HG03135 (cell line): ENCODE measurements around the gene HEXD.

Source experiments
- ATAC-seq: cut with Tn5 transposase; IDR thresholded peaks from one replicate; pipeline ENCODE4 v1.9.1; 2021; ENCODE audit warnings: mild to moderate bottlenecking, moderate library complexity; ENCODE audit not compliant: unreplicated experiment

Gene HEXD

DNA sequence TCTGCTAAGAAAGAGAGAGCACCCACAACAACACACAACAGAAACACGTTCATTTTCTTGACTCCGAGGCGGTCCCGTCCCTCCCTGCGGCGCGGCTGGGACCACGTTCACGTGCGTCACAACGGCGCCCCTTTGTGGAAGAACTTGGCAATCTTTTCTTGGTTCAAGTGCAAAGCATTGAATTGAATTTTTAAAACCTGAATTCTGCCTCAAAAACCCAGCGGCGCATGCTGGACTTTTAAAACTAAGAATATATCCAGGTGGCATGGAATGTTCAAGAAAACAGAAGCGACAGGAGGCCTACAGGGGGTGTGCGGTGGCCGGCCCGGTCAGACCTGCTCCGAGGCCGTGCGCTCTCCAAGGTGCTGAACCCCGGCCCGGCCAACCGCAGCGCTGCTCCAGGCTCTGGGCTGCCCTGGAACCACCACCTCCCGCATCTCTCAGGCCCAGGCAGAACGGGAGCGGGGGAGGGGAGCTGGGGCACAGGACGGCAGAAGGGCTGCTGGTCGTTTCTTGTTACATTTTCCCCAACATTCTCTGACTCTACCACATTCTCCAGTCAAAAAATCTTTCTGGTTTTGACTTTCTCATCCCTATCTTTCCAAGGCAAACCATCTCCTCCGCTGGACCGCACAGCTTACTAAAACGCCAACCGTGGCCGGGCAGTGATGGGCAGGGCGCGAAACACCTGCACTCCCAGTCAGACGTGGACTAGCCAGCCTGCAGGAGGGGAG is 3.4 kb upstream of the HEXD start:
- no peak for ATAC-seq

DNA sequence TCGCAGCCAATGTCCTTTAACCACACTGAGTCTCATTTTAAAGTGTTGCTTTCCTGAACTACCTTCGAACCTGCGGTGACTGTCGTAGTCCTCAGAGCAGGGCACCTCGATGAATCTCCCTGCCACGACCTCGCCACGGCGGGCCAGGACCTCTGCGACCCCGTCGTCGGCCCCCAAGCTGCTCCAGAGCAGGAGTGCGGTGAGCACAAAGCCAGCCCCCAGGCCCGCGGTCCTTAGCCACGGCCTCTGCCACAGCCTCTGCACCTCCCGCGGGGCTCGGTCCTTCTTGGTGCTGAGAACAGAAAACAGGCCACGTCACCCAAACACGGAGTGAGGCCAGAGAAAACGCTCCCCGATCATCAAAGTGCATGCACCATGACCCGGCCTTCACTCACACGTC is 2.8 kb upstream of the HEXD start:
- no peak for ATAC-seq

DNA sequence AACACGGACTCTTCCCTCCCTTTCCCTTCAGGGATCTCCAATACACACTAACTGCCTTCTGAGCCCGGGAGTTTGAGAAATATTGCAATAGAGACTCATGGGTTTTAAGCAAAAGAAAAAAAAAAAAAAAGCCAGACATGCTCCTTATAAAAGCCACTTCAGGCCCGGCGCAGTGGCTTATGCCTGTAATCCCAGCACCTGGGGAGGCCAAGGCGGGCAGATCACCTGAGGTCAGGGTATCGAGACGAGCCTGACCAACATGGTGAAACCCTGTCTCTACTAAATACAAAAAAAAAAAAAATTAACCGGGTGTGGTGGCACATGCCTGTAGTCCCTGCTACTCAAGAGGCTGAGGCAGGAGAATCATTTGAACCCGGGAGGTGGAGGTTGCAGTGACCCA is 2.4 kb upstream of the HEXD start:
- ATAC-seq, result no peak

DNA sequence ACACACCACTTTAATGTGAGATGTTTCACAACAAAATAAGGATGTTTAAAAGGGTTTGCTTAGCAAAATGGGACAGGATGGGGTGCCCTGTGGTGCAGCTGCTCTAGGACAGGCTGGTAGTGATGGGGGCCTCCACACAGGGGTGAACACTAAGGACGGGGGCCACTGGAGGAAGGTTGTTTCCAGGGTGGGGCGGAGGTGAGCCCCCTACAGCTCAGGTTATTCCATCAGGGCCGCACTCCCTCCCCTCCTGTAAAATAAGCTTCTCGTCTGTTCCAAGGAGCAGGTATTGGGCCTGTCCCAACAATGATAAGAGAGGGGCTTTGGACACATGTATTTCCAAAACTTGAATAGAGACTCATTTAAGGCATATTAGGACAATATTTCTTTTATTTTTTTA is 1.9 kb upstream of the HEXD start:
- no peak for ATAC-seq

DNA sequence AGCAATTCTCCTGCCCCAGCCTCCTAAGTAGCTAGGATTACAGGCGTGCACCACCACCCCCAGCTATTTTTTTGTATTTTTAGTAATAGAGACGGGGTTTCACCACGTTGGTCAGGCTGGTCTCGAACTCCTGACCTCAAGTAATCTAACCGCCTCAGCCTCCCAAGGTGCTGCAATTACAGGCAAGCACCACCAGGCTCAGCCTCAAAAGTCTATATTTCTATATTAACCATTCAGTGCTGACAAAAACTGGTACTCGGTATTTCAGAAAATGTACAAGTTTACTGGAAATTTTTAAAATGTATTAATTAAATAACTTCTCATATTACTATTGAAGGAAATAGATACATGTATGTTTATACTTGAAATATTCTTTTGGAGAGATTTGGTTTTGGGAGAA is 1.4 kb upstream of the HEXD start:
- ATAC-seq, result no peak

DNA sequence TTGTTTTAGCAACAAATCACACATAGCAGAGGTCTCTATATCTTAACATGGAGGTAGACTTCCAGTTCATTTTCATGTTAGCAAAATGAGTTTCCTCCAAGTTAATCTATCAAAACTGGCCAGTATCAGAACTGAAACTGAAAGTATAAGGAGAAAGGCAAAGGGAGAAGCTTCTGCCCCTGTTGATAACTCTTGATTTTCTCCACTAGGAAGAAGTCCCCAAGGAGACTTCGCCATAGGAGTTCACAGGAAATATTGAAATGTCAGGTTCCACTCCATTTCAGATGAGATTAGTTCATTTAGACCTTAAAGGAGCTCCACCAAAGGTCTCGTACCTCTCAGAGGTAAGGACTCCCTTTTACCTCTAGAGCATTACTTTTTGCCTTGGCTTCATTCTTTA is 1.4 kb downstream of the HEXD start:
- ATAC-seq, result no peak

DNA sequence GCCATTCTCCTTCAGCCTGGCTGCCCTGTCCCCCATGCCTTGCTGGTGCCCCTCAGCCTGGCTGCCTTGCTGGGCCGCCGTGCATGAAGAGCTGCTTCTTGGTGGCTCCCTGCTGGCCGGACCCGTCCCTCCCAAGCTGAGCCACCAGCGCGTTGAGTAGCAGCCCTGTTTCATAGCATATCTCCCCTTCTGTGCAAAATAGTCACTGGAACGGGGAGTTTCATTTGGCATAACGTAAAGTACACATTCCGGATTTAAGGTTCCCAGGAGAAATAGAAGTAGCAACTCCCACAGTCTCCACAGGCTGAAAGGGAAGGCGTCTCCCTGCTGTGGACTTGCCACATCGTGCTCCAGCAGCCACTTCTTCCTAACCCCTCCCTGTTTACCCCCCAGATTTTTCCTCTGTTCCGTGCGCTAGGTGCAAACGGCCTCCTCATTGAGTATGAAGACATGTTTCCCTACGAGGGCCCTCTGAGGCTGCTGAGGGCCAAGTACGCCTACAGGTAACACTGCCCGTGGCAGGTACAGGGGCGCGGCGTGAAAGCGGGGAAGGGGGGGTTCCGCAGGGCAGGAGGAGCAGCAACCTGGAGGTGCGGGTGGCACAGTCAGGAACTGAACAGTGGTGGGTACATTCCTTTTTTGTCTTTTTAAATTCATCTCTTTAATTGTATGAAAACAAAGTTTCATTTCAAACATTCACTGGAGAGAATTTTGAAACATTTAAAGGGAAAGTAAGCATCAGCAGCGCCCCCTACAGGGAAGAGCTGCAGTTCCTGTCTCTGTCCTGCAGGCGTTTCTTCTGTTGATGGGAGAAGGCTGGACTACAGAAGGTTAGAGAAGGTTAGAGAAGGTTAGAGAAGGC is 6.1 kb downstream of the HEXD start:
- no peak for ATAC-seq

DNA sequence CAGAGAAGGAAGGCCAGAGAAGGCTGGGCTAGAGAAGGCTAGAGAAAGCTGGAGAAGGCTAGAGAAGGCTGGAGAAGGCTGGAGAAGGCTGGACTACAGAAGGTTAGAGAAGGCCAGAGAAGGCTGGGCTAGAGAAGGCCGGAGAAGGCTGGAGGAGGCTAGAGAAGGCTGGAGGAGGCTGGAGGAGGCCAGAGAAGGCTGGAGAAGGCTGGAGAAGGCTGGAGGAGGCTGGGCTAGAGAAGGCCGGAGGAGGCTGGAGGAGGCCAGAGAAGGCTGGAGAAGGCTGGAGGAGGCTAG is 6.7 kb downstream of the HEXD start:
- no peak for ATAC-seq

DNA sequence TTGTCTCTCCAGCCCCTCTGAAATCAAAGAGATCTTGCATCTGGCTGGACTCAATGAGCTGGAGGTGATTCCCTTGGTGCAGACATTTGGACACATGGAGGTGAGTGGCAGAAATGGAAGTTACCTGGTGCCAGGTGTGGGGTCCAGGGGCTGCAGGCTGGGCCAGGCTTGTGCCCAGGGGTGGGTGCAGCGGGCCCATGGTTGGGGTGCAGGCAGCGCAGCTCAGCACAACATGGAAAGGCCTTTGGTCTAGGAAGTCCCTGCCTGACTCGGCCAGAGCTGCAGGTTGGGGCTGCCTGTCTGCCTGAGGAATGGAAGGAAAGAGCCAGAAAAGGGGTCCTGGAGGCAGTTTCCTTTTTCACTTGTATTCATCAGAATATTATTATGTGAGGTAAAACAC is 10.4 kb downstream of the HEXD start:
- ATAC-seq, result no peak

DNA sequence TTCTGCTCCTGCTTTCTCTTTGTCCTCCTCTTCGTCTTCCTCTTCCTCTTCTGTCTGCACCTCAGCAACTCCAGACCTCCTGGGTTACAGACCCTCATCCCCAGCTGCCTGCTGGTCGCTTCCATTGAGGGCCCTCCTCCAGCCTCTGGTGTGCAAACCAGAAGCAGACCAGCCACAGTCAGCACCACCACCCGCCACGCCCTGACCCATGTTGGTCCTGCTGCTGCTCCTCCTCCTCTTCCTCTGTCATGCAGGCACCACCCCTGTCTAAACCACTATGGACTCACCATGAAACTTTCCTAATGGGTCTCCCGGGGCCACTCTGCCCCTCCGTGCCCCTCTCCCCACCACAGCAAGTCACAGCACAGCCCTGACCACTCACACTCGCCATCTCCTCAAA is 11.7 kb downstream of the HEXD start:
- no peak for ATAC-seq

DNA sequence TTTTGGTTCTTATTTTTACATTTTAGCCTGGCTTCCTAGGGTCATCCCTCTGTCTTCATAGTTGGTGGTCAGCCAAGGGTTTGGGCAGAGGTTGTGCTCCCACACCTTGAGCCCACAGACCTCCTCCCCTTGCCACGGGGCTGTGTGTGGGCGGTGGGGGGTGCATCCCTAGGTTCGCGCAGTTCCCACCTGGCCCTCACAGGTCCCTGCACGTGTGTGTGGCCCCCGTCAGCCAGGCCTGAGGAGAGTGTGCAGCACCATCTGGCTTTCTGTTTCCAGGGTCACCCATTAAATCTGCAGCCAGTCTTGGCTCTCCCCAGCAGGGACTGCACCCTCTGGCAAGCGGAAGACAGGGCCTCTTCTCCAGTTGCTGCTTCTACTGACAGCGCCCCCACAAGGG is 13.9 kb downstream of the HEXD start:
- no peak for ATAC-seq

DNA sequence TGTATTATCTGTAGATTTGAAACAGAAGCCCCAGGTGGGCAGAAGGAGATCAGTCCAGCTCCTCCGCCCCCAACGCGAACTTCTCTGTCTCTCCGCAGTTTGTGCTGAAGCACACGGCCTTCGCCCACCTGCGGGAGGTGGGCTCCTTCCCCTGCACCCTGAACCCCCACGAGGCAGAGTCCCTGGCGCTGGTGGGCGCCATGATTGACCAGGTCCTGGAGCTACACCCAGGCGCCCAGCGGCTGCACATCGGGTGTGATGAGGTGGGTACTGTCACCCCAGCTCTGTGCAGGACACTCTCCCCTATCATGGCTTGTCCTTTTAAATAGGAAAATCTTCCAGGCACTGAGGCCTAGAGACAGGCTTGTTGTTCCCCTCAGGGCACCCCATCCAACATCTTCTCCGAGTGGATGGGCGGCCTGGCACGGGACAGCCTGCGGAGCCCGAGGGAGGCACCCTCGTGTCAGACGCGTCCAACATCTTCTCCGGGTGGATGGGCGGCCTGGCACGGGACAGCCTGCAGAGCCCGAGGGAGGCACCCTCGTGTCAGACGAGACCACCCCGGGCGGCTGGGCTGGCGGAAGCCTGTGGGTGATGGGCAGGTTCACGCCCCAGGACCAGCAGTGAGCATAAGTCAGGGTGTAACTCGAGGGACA is 15.5 kb downstream of the HEXD start:
- ATAC-seq, result no peak

DNA sequence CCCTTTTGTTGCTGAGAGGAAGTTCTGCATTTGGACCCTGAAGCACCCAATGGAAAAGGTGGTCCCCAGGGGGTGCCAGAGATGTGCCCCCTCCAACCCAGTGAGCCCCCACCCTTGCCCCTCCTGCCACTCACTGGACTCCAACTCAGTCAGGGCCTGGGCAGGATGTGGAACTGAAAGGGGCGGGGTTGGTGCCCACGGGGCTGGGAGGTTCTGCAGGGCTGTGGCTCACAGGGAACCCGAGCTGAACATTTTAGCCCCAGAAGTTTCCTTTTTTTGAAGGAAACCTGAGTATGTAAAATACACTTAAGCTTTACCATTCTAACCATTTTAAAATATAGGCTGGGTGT is 16.0 kb downstream of the HEXD start:
- no peak for ATAC-seq

DNA sequence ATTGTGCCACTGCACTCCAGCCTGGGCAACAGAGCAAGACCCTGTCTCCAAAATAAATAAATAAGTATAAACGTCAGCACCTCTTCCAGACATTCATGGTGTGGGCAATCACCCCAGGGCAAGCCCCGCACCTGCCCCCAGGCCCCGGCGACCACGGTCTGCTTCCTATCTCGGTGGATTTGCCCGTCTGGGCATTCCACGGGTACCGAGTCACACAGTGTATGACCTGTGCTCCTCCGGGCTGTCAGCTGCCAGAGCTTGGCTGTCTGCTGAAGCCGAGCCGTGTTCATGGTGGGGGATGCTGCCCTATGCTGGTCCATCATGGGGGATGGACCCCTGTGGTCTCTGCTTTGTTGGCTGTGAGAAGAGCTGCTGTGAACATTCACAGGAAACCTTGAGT is 17.0 kb downstream of the HEXD start:
- no peak for ATAC-seq

DNA sequence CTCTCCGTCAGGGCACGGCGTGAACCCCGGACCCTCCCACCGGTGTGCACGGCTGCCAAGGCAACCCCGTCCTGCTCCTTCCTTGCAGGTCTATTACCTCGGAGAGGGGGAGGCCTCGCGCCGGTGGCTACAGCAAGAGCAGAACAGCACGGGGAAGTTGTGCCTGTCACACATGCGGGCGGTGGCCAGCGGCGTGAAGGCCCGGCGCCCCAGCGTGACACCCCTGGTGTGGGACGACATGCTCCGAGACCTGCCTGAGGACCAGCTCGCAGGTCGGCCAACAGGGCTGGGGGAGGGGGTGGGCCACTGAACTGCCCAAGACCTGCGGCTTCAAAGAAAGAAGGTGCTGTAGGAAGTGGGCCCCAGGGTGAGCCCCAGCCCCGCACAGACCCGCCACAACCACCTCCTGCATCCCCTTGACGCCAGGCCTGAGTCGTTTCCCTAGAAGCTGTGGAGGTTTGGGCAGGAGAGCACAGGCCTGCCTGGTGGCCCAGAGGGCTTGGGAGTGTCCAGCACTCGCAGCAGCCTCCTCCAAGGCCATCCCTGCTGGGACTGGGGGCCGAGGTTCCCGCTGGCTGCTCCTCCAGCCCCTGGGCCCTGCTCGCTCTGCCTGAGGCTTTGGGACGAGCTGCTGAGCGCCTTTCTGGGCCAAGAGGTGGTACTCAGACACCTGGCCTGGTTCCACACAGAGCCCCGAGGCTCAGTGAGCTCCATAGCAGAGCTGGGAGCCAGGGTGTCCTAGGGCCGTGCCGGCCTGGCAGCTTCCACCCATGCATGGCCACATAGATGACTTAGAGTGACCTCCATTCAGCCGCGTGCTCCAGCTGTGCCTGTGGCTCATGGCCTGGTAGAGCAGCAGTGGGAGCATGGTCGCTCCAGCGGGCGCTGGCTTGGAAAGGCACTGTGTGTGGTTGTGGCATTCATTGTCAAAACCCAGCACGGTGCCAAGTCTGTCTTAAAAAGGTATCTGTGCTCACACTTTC is 17.7 kb downstream of the HEXD start:
- ATAC-seq, result no peak

DNA sequence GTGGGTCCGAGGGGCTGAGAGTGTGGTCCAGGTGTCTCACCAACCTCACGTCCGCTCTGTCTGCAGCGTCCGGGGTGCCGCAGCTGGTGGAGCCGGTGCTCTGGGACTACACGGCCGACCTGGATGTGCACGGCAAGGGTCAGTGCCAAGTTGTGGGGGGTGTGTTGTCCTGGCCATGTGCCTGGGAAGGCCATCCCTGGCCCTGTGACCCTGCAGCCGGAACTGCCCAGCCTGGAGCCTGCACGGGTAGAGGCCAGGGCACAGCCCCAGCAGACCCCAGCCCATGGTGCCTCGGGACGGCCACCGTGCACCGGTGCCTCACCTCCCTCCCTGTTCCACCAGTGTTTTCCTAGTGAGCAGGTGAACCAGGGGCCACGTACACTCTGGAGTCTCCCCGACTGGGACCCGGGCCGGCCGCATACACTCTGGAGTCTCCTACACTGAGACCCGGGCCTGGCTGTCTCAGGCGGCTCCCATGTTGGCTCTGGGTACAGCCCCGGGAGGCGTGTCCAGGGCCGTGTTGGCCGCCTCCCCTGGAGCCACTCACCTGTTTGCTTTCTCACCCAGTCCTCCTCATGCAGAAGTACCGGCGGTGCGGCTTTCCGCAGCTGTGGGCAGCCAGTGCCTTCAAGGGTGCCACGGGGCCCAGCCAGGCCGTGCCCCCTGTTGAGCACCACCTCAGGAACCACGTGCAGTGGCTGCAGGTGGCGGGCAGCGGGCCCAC is 18.6 kb downstream of the HEXD start:
- no peak for ATAC-seq

DNA sequence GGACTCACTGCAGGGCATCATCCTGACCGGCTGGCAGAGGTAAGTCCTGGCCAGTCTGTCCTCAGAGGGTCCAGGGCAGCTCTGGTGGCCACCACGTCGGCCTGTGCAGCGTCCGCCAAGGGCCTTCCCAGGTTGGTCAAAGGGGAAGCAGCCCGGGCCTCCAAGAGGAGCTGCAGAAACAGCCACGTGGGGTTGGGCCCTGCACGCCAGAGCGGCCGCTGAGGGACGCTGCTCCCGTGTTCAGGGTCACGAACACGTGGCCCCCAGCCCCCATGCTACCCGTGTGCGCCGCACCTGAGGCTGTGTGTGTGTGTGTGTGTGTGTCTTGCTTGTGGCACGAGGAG is 19.1 kb downstream of the HEXD start:
- no peak for ATAC-seq

DNA sequence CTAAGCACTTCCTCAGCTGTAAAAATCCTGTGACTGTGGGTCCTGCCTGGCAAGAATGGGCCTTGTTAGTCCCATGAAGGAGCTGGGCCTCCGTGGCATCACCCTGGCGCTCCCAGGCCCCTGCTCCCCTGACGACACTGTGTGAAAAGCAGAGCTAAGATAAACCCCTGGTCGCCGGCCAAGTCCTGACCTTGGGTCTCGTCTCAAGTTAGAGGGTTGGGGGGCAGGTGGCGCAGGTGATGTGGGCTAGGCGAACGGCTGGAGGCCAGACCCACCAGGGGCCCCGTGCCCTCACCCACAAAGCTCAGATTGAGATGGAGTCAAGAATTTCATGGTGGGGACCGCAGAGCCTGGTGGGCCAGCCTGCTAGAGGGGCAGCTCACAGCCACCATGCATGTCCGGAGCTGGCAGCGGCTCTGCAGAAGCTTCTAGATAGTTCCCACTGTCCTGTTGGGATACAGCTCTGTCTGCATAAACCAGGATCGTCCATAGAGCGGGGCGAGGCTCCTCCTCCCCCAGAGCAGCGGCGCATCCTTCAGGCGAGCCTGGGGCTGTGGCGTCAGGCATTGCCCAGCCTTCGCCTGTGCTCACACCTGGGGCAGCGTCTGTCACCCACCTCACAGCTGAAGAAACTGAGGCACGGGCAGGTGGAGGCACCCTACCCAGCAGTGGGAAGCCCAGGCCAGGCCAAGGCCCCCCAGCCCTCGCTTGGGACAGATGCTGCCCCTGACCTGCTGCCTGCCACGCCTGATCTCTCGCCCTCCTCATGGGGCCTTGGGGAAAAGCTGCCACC is 20.4 kb downstream of the HEXD start:
- no peak for ATAC-seq

DNA sequence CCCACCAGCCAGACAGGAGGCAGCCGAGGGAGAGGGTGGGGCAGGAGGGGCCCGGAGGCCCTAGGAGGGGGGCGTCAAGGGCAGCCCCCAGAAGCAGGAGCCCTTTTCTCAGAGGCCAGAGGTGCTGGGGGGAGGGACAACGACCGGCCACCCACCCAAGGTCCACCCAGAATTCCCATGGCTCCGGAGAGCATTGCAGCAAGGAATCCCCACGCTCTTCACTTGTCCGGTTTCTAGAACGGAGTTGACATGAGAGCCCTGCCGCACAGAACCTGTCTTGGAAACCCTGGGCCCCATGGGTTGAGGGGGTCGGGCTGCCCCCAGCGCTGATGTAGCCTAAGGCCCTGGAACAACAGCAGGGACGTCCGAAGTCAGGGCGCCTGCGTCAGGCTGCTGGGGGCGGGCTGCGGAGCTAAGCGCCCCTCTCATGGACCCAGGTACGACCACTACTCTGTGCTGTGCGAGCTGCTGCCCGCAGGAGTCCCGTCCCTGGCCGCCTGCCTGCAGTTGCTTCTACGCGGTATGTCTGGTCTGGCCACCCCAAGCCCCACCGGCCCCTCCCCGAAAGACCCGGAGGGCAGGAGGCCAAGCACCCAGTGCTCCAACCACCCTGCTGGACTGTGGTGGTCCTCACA is 21.2 kb downstream of the HEXD start:
- ATAC-seq, result no peak
